Inflammatory macrophage (primary cell): ENCODE results near the gene TMPRSS4.

Experiments used
- DNase-seq, 2 donors: peaks; one replicate each; pipeline ENCODE4 v3.0.0-alpha.2; 2020 to 2022
- total RNA-seq, 18 experiments: gene quantifications; one replicate each; lab custom pipeline; 2026; ENCODE audit warnings: mixed read lengths in 6 of 18, inconsistent platforms in 2 of 18; lab: John Stamatoyannopoulos, UW

TMPRSS4 gene
- total RNA-seq, result 0 to 0.49 (median 0.18) reads per million in 18 experiments

GRCh38 chr11:118076754-118077281 lies at the start of gene TMPRSS4:
Gene TMPRSS4, plus strand, starts transcription at chr11:118077078. Its CDS starts 225 bp downstream, at chr11:118077303.
- no peak for DNase-seq

GRCh38 chr11:118027694-118028093 lies 49.2 kb upstream of the TMPRSS4 start:
- DNase-seq, result no peak

- no peak for DNase-seq
Observed at GRCh38 chr11:118028626-118029025, 48.3 kb upstream of the TMPRSS4 start.

- no peak for DNase-seq
Observed at GRCh38 chr11:118033443-118033842, 43.4 kb upstream of the TMPRSS4 start.

GRCh38 chr11:118042141-118042540 lies 34.7 kb upstream of the TMPRSS4 start:
- no peak for DNase-seq

- DNase-seq, result no peak
Observed at GRCh38 chr11:118042796-118043195, 34.1 kb upstream of the TMPRSS4 start.

- no peak for DNase-seq
Observed at GRCh38 chr11:118045191-118045590, 31.7 kb upstream of the TMPRSS4 start.

- no peak for DNase-seq
Observed at GRCh38 chr11:118046051-118046963, 30.6 kb upstream of the TMPRSS4 start.

- no peak for DNase-seq
Observed at GRCh38 chr11:118046964-118047700, 29.7 kb upstream of the TMPRSS4 start.

GRCh38 chr11:118047749-118048148 lies 29.1 kb upstream of the TMPRSS4 start:
- no peak for DNase-seq

GRCh38 chr11:118048472-118049370 lies 28.2 kb upstream of the TMPRSS4 start:
- no peak for DNase-seq

- DNase-seq, result no peak
Observed at GRCh38 chr11:118049771-118050170, 27.1 kb upstream of the TMPRSS4 start.

- DNase-seq, result no peak
Observed at GRCh38 chr11:118050208-118050891, 26.5 kb upstream of the TMPRSS4 start.

- DNase-seq, result no peak
Observed at GRCh38 chr11:118051136-118051610, 25.7 kb upstream of the TMPRSS4 start.

- peak; percentile 31 to 61 for DNase-seq
Observed at GRCh38 chr11:118051611-118052461, 25.0 kb upstream of the TMPRSS4 start.

- DNase-seq, result no peak
Observed at GRCh38 chr11:118052581-118053206, 24.2 kb upstream of the TMPRSS4 start.

- no peak for DNase-seq
Observed at GRCh38 chr11:118054712-118055640, 21.9 kb upstream of the TMPRSS4 start.

GRCh38 chr11:118055966-118056365 lies 20.9 kb upstream of the TMPRSS4 start:
- no peak for DNase-seq

- peak in 1 of 2 donors; percentile 34 for DNase-seq
Observed at GRCh38 chr11:118056806-118057205, 20.1 kb upstream of the TMPRSS4 start.
